Measurements from ENCODE around the gene L1CAM.

Gene L1CAM

GRCh38 chrX:153886915-153887314, 942 bp upstream of the L1CAM start:
- TF ChIP-seq CTCF (IDR thresholded peaks at IDR 0.05) (no peak), ZFX (IDR thresholded peaks at IDR 0.05; ENCODE audit: borderline replicate concordance) (no peak)
- no peak overlapping the region for H3K27ac ChIP-seq

- no peak for TF ChIP-seq ZFX (IDR thresholded peaks at IDR 0.05; ENCODE audit: borderline replicate concordance)
- TF ChIP-seq CTCF (IDR thresholded peaks at IDR 0.05) = no peak
- no peak overlapping the region for H3K27ac ChIP-seq
Observed at GRCh38 chrX:153885208-153885787, 675 bp downstream of the L1CAM start.

- H3K27ac ChIP-seq = no peak overlapping the region
- TF ChIP-seq CTCF (IDR thresholded peaks at IDR 0.05) (no peak), ZFX (IDR thresholded peaks at IDR 0.05; ENCODE audit: borderline replicate concordance) (no peak)
Observed at GRCh38 chrX:153884590-153884989, 1.4 kb downstream of the L1CAM start.

GRCh38 chrX:153884136-153884535, 1.8 kb downstream of the L1CAM start:
- TF ChIP-seq CTCF (IDR thresholded peaks at IDR 0.05) (no peak), ZFX (IDR thresholded peaks at IDR 0.05; ENCODE audit: borderline replicate concordance) (no peak)
- no peak overlapping the region for H3K27ac ChIP-seq

- TF ChIP-seq ZFX (IDR thresholded peaks at IDR 0.05; ENCODE audit: borderline replicate concordance) = no peak
- TF ChIP-seq CTCF (IDR thresholded peaks at IDR 0.05) = no peak
- no peak overlapping the region for H3K27ac ChIP-seq
Observed at GRCh38 chrX:153883163-153883843, 2.7 kb downstream of the L1CAM start.

- TF ChIP-seq ZFX (IDR thresholded peaks at IDR 0.05; ENCODE audit: borderline replicate concordance) (no peak), CTCF (IDR thresholded peaks at IDR 0.05) (no peak)
Observed at GRCh38 chrX:153882557-153882956, 3.4 kb downstream of the L1CAM start.

GRCh38 chrX:153882086-153882498, 3.9 kb downstream of the L1CAM start:
- H3K27ac ChIP-seq = no peak overlapping the region
- no peak for TF ChIP-seq ZFX (IDR thresholded peaks at IDR 0.05; ENCODE audit: borderline replicate concordance)
- TF ChIP-seq CTCF (IDR thresholded peaks at IDR 0.05) = no peak

More at GRCh38 chrX:153882557-153882956, 3.4 kb downstream of the L1CAM start:
- no peak overlapping the region for H3K27ac ChIP-seq

Data from 22Rv1 (cell line).